Measurements from ENCODE around the gene FBXL17. TPM values are rescaled to one million over a fixed set of nuclear protein-coding genes. Genes with fewer than 3 reads are reported as not detected.

The FBXL17 gene
- total RNA-seq, 1 experiment from 2014 or later = 7.8 TPM

DNA sequence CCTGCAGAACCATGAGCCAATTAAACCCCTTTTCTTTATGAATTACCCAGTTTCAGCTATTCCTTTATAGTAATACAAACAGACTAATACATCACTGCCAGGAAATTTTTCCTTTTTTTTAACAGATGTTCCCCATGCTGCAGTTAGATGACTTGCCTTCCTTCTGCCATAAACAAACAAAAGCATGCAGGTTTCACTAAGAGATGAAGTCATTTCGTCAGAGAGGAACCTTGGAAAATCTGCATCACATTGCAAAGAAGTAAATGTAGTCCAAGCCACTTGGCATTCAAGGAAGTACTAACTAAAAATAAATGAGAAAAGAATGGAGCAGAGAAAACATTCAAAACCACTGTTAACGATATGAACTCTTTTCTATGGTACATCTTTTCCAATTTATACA, 517.1 kb downstream of the FBXL17 start:
- no peak for DNase-seq (ENCODE audit: low read depth)

DNA sequence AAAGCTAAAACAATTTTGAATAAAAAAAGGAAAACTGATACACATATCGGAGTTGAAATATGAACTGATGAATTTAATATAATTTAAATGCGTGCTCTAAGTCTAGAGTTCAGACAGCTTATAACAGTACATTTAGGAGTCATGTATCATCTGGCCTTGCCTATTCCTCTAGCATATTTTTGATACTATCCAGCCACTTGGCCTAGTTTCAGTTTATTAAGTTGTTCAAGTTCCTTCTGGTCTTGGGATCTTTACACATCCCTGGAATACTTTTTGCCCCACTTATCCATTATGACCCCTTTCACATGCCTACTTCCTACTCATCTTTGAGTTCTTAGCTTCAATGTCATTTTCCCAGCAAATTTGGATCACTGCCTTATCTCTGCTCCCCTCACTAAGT, 518.8 kb downstream of the FBXL17 start:
- DNase-seq (ENCODE audit: low read depth) = no peak

DNA sequence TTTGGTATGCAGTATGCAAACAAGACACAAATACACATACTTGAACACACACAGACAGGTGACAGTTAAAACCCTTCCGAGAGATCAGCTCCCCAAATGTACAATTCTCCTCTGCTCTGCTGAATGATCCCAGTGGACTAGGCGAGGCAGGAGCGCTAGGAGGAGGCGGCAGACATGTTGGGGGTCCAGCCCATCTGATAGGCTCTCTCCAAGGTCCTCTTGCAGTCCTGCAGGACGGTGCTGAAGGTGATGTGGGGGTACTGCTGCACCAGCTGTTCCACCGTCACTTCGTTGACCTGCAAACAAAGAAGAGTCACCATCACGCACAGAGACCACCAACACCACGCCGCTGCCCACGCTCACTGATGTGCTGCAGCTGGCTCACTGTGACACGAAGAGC, 520.3 kb downstream of the FBXL17 start:
- no peak for DNase-seq (ENCODE audit: low read depth)

DNA sequence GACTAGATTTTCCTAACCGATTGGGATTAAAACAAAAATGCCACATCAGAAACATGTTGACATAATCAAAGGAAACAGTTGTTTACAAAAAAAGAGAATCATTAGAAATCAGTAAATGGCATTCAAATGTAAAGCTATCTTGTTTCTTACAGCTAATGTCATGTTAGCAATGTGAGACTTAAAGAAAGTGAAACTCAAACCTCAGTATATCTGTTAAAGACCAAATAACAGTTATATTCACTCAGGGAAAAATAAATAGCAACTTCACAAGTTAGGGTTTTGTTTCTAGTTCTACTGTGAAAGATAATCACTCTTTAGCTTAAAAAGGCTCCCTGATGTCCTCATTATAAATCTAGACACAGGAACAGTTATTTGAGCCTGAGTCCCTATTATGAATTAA, 521.9 kb downstream of the FBXL17 start:
- no peak for DNase-seq (ENCODE audit: low read depth)

DNA sequence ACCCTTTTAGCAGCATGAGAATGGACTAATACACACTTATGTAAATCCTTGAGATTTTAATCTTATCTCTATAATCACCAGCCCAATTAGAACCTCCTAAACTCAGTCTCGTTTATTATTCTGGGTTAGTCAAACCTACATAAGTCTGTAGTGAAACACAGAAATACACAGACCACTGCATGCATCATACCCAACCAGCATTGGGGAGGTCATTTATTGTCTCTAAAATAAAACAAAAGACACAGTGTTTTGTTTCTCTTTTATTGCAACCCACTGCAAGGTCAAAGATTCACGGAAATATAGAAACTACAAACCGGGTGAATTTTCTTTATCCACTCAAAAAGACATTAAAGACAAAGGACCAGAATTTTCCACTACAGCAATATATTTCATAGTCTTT, 523.1 kb downstream of the FBXL17 start:
- no peak for DNase-seq (ENCODE audit: low read depth)

DNA sequence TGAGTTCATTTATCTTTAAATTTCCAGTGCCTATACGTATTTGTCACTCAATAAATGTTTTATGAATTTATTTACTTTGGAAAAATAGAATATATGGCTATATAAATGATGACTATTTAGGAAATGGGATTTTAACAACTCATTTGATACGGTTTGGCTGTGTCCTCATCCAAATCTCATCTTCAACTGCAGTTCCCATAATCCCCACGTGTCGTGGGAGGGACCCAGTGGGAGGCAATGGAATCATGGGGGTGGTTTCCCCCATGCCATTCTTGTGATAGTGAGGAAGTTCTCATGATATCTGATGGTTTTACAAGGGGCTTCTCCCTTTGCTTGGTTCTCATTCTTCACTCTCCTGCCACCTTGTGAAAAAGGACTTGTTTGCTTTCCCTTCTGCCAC, 523.6 kb downstream of the FBXL17 start:
- no peak for DNase-seq (ENCODE audit: low read depth)

DNA sequence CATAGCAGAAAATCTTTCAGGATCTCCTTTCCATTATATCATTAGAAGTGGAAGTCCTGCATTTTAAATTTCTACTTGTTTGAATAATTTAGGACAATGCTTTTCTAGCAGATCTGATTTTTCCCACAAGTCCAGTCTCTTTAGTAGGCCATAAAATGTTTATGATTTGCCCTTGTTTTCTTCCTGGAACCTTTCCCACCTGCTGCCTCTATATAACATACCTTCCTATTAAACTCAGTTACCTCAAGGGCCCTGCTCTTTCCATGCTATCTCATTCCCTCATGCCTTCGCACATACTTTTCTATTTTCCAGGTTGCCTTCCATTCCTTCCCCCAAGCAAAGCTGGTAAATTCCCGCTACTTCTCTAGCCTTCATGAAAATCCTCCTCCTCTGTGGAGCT, 524.1 kb downstream of the FBXL17 start:
- DNase-seq (ENCODE audit: low read depth) = no peak

DNA sequence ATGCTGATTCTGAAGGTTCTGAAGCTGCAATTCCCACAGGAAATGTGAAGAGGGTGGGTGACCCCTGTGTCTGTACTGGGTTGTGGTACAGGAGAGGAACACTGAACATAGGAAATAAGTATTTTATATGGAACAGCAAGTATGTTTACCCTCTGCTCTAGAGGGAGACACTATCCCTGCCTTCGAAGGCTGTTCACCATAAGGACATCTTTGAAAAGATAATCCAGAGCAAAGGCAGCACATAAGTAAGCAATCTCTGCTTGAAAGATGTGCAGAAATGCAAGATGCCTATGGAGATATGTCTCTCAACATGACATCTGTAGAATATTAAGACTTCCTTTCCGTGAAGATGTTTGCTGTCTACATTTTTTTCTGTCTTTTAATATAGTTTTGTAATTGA, 526.7 kb downstream of the FBXL17 start:
- no peak for DNase-seq (ENCODE audit: low read depth)

DNA sequence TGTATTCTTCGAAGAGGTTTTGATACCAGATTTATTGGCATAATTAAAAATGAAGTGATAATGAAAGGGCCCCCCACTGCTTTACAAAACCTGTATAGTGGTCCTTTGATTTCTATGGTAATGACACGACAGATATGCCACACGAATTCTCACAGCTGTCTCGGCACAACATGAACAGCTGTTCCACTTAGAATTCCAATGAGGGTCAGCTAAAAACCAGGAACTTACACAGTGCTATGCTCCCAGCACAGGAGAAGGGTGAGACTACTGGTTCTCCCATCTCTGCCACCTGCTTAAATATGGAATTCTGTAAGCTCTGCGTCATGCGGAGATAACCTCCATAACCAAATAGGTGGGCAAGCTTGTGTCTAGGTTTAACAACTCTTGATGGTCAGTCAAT, 528.2 kb downstream of the FBXL17 start:
- no peak for DNase-seq (ENCODE audit: low read depth)

DNA sequence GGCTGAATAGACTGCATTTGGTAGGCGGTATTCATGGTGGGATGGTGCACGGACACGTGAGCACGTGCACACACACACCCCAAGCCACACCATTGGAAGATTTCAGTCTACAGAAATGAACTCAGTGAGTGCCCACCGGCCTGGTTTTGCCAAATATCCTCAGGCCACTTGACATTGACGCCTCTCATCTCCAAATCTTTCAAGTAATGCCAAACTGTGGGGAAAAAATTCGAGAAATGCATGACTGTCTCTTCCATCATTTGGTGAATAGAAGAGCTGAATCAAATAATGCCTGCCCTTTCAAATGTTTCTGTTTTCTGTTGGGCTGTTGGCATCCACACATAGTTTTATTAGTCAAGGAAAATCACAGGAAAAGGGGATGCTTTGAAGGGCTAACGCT, 528.9 kb downstream of the FBXL17 start:
- DNase-seq (ENCODE audit: low read depth) = no peak

DNA sequence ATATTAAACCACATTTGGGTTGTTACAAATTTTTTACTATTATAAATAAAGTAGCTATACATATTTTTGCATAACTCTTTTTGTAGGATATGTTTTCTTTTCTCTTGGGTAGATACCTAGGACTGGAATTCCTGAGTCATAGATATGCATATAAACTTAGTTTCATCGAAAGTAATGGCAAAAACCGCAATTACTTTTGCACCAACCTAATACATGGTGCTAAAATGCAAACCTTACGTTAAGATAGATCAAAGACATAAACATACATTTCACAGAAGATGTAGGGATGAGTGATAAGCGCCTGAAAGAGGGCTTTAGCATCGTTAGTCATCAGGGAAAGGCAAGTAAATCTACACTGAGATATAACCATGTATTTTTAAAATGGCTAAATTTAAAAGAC, 532.8 kb downstream of the FBXL17 start:
- no peak for DNase-seq (ENCODE audit: low read depth)

DNA sequence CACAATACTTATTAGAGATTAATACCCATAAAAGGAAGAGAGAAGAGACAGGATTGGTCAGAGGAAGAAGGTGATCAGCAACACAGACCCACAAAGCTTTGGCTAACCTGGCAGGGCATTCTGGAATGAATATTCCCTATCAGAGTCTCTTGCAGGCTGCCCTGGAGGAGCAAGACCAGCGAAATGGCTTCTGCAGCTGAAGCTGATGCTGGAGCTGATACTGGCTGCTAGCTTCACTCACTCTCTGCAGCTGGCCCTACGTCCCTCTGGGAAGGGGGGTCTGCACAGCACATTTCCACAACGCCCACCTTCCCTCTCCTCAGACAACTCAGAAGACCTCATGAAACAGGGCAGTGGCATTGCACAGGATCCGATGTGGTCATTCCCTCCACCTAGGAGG, 541.3 kb downstream of the FBXL17 start:
- DNase-seq (ENCODE audit: low read depth) = no peak

DNA sequence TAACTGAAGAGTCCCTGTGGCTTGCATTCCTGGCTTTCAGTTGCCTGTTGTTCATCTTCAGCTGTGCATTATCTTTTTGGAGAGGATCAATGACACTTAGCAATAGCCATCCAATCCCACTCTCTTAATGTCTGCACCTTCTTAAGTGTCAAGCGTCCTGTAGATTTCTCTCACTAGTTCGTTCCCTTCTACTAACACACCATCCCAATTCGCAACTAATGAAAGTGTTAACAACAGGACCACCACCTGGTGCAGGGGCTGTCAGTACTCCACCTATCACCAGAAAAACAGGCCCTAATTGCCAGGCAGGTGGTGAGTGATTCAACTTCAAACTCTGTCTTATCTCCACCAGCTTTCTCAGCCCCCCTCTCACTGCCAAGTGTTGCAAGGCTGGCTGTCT, 541.7 kb downstream of the FBXL17 start:
- no peak for DNase-seq (ENCODE audit: low read depth)

DNA sequence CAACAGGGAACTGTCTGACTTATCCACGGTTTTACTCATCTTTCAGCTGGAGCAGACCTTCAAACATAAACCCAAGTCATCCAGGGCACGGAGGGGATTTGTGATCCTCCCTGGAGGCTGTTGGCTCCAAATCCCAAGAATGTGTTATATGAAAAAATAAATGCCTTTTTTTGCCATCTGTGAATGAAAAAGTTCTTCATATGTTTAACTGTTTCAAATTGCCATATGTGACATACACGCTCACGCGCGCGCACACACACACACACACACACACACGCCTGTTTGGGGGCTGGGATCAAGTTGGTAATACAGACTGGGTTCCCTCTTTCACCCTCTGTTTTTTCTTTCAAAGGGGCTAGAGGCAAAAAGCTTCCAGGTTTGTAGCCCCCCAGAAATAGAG, 546.8 kb downstream of the FBXL17 start:
- DNase-seq (ENCODE audit: low read depth) = no peak

DNA sequence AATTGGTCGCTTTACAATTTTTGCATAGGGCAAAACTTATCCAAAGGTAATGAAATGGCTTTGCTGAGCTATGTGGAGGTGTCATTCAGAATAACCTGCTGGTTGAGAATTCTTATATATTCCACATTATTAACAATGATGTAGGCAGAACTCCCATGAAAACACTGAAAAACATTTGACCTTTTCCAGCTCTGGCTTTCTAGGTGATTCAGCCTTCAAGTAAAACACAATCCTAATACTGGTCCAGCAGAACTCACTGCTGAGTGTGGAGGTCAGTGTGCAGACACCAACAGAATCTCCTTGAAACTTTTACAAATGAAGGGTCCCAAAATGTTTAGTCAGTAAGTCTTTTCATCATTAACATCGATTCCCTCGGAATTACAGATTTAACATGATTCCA, 549.2 kb downstream of the FBXL17 start:
- no peak for DNase-seq (ENCODE audit: low read depth)

DNA sequence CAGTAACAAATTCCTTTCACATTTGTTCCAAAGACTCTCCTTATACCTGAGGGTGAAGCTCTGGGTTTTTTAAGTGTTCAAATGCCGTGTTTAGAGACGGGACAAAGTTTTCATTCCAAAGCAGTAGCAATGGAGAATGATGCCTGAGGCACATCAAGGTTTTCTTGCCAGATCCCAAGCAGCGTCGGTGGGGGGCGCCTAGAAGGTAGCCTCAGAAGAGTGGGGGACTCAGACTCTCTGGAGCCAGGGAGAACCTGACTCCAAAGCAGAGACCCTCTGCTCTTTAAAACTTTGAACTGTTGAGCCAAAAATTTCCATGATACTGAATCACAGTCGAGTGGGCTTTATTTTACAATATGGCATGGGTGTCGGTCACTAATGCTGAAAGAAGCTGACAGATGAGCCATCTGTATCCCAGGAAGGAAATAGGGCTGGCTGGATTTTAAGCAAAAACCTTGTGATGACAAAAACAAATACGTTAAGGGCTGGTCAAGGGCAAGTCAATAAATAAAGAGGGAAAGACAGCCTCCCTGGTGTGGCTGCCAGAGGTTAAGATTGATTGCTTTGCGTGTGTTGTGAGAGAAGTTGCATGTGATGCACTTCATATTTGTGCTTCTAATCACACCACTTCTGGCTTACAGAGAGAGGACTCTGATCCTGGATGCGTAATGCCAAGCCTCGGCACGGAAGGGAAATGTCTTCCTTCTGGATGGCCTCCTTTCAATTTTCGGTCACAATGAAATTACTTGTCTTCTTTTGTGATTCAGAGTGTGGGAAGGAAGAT, 550.1 kb downstream of the FBXL17 start:
- DNase-seq (ENCODE audit: low read depth) = peak; percentile 52

DNA sequence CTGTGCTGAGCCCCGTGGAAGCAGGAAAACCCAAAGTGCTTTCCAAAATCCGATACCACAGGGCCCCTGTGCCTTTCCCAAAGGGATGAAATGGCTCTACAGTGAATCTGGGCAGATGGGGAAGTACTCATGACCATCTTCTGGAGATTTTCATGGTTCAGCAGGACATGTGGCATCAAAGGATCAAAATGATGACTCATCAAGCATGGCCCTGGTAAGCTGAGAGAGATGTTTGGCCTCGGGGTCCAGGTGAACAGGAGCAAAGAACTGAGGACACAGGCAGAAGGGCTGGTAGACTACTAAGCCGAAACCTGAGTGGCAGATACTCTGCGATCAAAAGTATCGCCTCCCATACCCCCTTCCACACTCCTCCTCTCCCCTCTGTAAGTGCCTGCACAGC, 551.1 kb downstream of the FBXL17 start:
- no peak for DNase-seq (ENCODE audit: low read depth)

DNA sequence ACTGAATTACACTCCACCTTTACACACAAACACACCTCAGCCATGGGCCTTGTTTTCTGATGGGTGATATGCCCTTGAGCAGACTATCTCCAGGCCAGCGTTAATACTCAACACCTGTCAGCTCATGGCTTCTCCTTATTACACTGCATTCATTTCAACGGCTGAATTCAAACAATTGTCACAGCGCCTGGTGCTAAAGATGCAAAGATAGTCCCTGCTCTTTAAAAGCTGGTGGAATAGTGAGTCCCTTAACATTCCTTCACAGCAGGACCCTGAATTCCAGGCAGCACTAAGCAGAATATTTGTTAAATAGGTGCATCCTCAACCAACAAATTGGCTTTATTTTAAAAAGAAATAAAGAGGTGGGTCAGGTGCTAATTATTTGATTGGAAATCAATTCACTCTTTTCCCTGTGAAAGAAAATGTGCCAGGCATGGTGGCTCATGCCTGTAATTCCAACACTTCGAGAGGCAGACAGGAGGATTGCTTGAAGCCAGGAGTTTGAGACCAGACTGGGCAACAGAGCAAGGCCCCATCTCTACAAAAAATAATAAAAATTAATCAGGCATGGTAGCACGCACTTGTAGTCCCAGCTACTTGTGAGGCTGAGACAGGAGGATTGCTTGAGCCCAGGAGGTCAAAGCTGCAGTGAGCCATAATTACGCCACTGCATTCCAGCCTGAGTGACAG, 555.4 kb downstream of the FBXL17 start:
- no peak for DNase-seq (ENCODE audit: low read depth)

DNA sequence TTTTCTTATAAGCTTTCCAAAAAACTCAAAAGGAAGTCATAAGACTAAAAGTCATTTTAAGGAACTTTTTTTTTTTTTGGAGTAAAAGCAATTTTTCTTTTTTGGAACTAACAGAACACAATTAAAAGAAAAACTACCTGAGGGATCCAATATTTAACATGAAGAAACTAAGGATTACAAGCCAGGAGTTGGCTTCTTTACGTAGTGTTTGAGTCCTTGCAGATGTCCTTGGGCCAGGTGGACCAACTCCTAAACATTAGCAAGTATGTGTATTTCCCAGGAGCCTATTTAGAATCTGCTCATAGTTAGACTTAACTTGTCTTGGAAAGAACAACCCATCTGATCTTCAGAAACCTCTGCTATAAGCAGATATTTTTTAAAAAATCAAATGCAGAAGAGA, 557.1 kb downstream of the FBXL17 start:
- DNase-seq (ENCODE audit: low read depth) = no peak

DNA sequence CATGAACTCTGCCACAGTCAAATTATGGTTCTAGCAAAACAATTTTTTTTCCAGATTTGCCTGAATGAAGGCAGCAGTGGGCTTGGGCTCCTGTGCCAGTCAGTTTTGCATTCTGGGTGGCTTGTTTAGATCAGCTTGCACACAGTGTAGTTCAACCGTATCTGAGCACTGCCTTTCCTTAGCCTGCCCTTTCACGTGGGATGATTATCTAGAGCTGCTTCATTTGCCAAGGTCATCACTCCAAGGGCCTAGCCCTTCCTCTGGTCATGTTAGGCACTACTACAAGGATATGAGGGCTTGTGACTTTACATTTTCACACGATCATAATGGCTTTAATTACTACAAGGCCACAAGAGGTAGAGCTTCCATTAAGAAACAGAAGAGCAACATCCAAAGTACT, 560.6 kb downstream of the FBXL17 start:
- DNase-seq (ENCODE audit: low read depth) = no peak

DNA sequence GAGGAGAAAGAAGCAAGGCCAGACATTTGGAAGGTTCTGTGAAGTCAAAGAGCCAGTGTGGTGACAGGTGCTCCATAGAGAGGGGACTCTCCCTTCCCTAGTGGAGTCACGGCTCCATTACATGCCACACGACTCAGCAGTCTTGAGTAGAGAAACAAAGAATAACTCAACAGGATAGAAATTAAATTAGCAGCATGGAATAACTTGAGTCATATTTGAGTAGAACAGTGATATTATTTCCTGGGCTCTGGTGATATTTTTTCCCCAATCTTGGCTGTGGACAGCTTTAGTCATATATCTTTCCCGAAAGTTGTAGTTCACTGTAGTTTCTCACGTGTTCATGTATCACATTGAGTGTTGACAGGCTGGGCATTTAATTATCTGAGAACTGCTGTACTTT, 561.5 kb downstream of the FBXL17 start:
- DNase-seq (ENCODE audit: low read depth) = peak; percentile 38

DNA sequence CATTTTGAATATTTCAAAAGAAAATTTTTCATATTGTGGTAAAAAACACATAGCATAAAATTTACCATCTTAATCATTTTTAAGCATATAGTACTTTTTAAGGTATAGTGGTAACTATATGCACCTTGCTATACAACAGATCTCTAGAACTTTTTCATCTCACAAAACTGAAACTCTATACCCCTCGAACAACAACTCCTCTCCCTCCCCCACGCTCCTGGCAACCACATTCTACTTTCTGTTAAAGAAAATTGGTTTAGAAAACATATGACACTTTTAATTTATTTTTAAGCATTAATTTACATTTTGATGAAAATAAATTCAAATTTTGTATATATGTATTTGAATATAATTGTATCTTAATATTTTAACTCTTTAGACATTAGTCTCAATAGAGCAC, 563.9 kb downstream of the FBXL17 start:
- no peak for DNase-seq (ENCODE audit: low read depth)

DNA sequence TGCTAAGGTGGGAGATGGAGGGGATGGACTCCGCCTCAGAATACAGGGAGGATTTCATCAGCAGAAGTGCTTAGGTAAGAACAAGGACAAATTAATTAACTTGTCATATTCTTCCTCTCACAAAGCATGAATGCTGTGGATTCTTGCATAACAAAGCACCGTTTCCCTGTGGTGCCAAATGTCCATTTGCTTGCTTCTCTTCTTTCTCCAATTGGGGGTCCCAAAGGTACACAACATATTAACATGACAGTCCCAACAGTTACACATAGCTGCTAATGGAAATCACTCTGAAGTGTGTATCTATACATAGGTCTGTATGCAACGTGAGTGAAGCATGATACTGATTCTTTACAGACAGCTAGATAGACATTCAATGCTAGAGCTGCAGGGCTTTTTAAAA, 564.5 kb downstream of the FBXL17 start:
- DNase-seq (ENCODE audit: low read depth) = no peak

DNA sequence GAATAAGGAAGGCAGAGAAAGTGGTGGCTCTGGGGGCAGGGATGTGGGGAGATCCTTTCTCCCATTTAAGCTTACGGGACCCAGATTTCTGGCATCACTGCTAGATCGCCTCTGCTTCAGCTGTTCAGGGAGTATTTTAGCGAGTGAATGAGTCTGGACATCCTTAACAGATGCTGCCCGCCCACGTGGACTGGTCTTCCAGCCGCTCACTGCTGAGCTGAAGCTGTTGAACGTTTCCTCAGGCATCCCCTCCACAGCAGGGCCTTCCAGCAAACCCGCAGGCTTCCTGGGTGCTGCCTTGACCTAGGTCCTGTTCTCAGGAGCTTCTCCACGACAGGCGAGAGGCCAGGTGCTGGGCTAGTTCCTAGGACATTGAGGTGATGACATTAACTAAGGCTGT, 566.8 kb downstream of the FBXL17 start:
- no peak for DNase-seq (ENCODE audit: low read depth)
